ENCODE data around the gene P2RX4. TPM values are rescaled to one million over a fixed set of nuclear protein-coding genes. Genes with fewer than 3 reads are reported as not detected.

The P2RX4 gene
- total RNA-seq, 1 experiment from 2014 or later: 17.1 TPM

- no peak overlapping the region for H3K27ac ChIP-seq (ENCODE audit: low read depth, low read length)
- H3K4me1 ChIP-seq (ENCODE audit: control insufficient read depth in 1 of 2, insufficient read depth in 2 of 2, low read length in 2 of 2): no peaks in the 10 kb centered on the region
- H3K9ac ChIP-seq (ENCODE audit: low read length): no peak overlapping the region
- CTCF ChIA-PET: no interaction called here
- no peaks in the 10 kb centered on the region for H3K9me2 ChIP-seq (ENCODE audit: insufficient read depth)
- no peak overlapping the region for H3K4me2 ChIP-seq (ENCODE audit: low read length)
- no peak for DNase-seq (ENCODE audit: low read depth, low spot score)
- no TSS peak for BruUV-seq (replicated peaks)
- H3K36me3 ChIP-seq (ENCODE audit: control insufficient read depth in 1 of 2, insufficient read depth in 2 of 2, low read length in 2 of 2): no peaks in the 10 kb centered on the region
- no peaks in the 10 kb centered on the region for H3K9me3 ChIP-seq (ENCODE audit: control insufficient read depth in 1 of 2, insufficient read depth in 1 of 2, low read depth in 1 of 2, low read length in 2 of 2)
- ATAC-seq: no peak
- RAD21 ChIA-PET (ENCODE audit: low non-redundant PET in 1 of 2, low total read pairs in 2 of 2, uncharacterized antibody in 2 of 2, unreplicated experiment in 2 of 2): no interaction called here
- POLR2A ChIA-PET: no interaction called here
- no peaks in the 10 kb centered on the region for H3K27me3 ChIP-seq (ENCODE audit: insufficient read depth, low read length)
- no peaks in the 10 kb centered on the region for H4K20me1 ChIP-seq (ENCODE audit: insufficient read depth)
- H2AFZ ChIP-seq (ENCODE audit: low read depth, low read length, poor library complexity, severe bottlenecking): no peak overlapping the region
- H3K79me2 ChIP-seq (ENCODE audit: insufficient read depth, low read length): no peaks in the 10 kb centered on the region
- intact Hi-C loops (cut with micrococcal nuclease): no loop called here
- H3K4me3 ChIP-seq (replicated peaks in 1 of 2; ENCODE audit: low read depth in 1 of 2, low read length in 2 of 2): no peak overlapping the region
- TF ChIP-seq SRF (IDR thresholded peaks at IDR 0.05; ENCODE audit: low read depth) (no peak), SIN3A (IDR thresholded peaks at IDR 0.05; ENCODE audit: low read depth) (no peak), POLR2AphosphoS5 (IDR thresholded peaks at IDR 0.05; ENCODE audit: low read depth, low read length) (no peak), YY1 (IDR thresholded peaks at IDR 0.05; ENCODE audit: extremely low read depth, insufficient replicate concordance, low read depth, low read length) (no peak), FOSL1 (IDR thresholded peaks at IDR 0.05; ENCODE audit: low read depth) (no peak), ZBTB33 (IDR thresholded peaks at IDR 0.05; ENCODE audit: extremely low read depth, insufficient replicate concordance, low read length) (no peak), CEBPB (IDR thresholded peaks at IDR 0.05; ENCODE audit: low read depth) (no peak), ELF1 (IDR thresholded peaks at IDR 0.05; ENCODE audit: borderline replicate concordance, low read depth) (no peak), ATF3 (IDR thresholded peaks at IDR 0.05) (no peak), ZFX (IDR thresholded peaks at IDR 0.05) (no peak), POLR2A (IDR thresholded peaks at IDR 0.05; ENCODE audit: borderline replicate concordance, extremely low read depth, insufficient read depth, insufficient read length) (no peak)
Measured at GRCh38 chr12:121202407-121203355, 7.2 kb upstream of the P2RX4 start.

Data from HCT116 (cell line).